K562 (cell line): ENCODE measurements around the gene METTL3. TPM values are rescaled to one million over a fixed set of nuclear protein-coding genes. Genes with fewer than 3 reads are reported as not detected.
A peak's percentile ranks its signal among the peaks of the same experiment; 100 is the strongest.

Source experiments
- BDP1 ChIP-seq: IDR thresholded peaks from 3 replicates; pipeline ENCODE4 v1.6.1; 2011; ENCODE audit not compliant: insufficient read length, insufficient read depth
- DDX20 ChIP-seq: fragments of 450-650 bp; IDR thresholded peaks from 2 replicates; pipeline ENCODE4 v1.6.1; 2016; ENCODE audit warnings: missing genetic modification characterization, low read depth, mild to moderate bottlenecking, missing compliant biosample characterization, moderate library complexity
- DIDO1 ChIP-seq: fragments of 450-650 bp; IDR thresholded peaks from 2 replicates; pipeline ENCODE4 v1.6.1; 2016; ENCODE audit warnings: low read depth, missing biosample characterization, missing genetic modification characterization
- GATAD2B ChIP-seq: fragments of 450-650 bp; IDR thresholded peaks from 2 replicates; pipeline ENCODE4 v1.6.1; 2017; ENCODE audit warnings: mild to moderate bottlenecking, borderline replicate concordance
- GTF2F1 ChIP-seq: IDR thresholded peaks from 2 replicates; pipeline ENCODE4 v1.6.1; 2011; ENCODE audit warnings: low read depth, low read length, improper control_type of control experiment
- HDAC1 ChIP-seq, 2 experiments: fragments of 450-650 bp; IDR thresholded peaks; 2 replicates each; pipeline ENCODE4 v1.6.1; 2016 to 2017; ENCODE audit warnings: inconsistent platforms in 1 of 2, mild to moderate bottlenecking in 1 of 2, moderate library complexity in 1 of 2
- HNRNPH1 ChIP-seq: fragments of 200-400 bp; formaldehyde crosslinking; optimal IDR thresholded peaks from 2 replicates; pipeline ENCODE3; 2017; ENCODE audit warnings: low read depth, mild to moderate bottlenecking, low read length, moderate library complexity
- HNRNPK ChIP-seq: fragments of 200-400 bp; formaldehyde crosslinking; IDR thresholded peaks from one replicate; pipeline ENCODE4 v1.6.1; 2018; ENCODE audit warnings: mild to moderate bottlenecking, low read depth, low read length; ENCODE audit not compliant: poor library complexity, severe bottlenecking
- JUNB ChIP-seq: fragments of 450-650 bp; formaldehyde crosslinking; conservative IDR thresholded peaks from 2 replicates; pipeline ENCODE4 v1.4.0; 2020; ENCODE audit warnings: mild to moderate bottlenecking
- PCBP2 ChIP-seq: fragments of 200-400 bp; formaldehyde crosslinking; IDR thresholded peaks from 2 replicates; pipeline ENCODE4 v1.6.1; 2018; ENCODE audit warnings: low read length, low read depth, mild to moderate bottlenecking, moderate library complexity; ENCODE audit not compliant: poor library complexity, severe bottlenecking
- RNF219 ChIP-seq: fragments of 250-450 bp; sonication (Bioruptor Pico); IDR thresholded peaks from 2 replicates; pipeline ENCODE4 v1.5.0; 2022; ENCODE audit warnings: mild to moderate bottlenecking
- SETDB1 ChIP-seq: IDR thresholded peaks from one replicate; pipeline ENCODE4 v1.6.1; 2012; ENCODE audit warnings: low read length, control low read depth, inconsistent platforms
- SIRT6 ChIP-seq: IDR thresholded peaks from one replicate; pipeline ENCODE4 v1.6.1; 2012; ENCODE audit warnings: low read depth, mild to moderate bottlenecking, control low read depth, inconsistent platforms, low read length, moderate library complexity
- SMARCB1 ChIP-seq: IDR thresholded peaks from 2 replicates; pipeline ENCODE4 v1.6.1; 2011; ENCODE audit warnings: improper control_type of control experiment, low read depth; ENCODE audit not compliant: insufficient read length
- SNRNP70 ChIP-seq: fragments of 200-400 bp; formaldehyde crosslinking; optimal IDR thresholded peaks from 2 replicates; pipeline ENCODE3; 2017; ENCODE audit warnings: low read depth, low read length
- TSC22D4 ChIP-seq: fragments of 450-650 bp; IDR thresholded peaks from 2 replicates; pipeline ENCODE4 v1.6.1; 2016; ENCODE audit warnings: missing genetic modification characterization, missing biosample characterization, control low read depth
- VEZF1 ChIP-seq: fragments of 200-800 bp; sonication (Bioruptor generic); IDR thresholded peaks from 2 replicates; pipeline ENCODE4 v1.6.1; 2017; ENCODE audit warnings: missing genetic modification characterization, missing compliant biosample characterization
- ZBTB11 ChIP-seq, 3 experiments: fragments of 200-800 bp in 1 of 3; fragments of 250-450 bp in 1 of 3; fragments of 450-650 bp in 1 of 3; sonication (Bioruptor Pico) in 1 of 3; sonication (Bioruptor generic) in 1 of 3; formaldehyde crosslinking in 1 of 3; IDR thresholded peaks; 2 replicates each; pipeline versions ENCODE4 v1.6.1 to v1.8.0; 2016 to 2022; ENCODE audit warnings: mild to moderate bottlenecking in 2 of 3, missing genetic modification characterization in 2 of 3, missing compliant biosample characterization in 1 of 3, moderate library complexity in 1 of 3
- ZNF175 ChIP-seq: fragments of 200-800 bp; sonication (Bioruptor generic); IDR thresholded peaks from 2 replicates; pipeline ENCODE4 v1.6.1; 2016; ENCODE audit warnings: low read depth, mild to moderate bottlenecking, missing genetic modification characterization, missing compliant biosample characterization
- polyA plus RNA-seq, 8 experiments: library from polyadenylated mRNA; depleted of rRNA in 4 of 8; stranded (reverse) in 5 of 8; unstranded in 3 of 8; fragments of >200 nt; fragmentation: Nextera tagmentation in 2 of 8; fragmentation: Illumina TruSeq in 1 of 8; extraction: Ambion mirVana in 2 of 8; extraction: Trizol in 1 of 8; gene quantifications; 2 replicates each; pipeline versions ENCODE4 v1.2.1 to v1.2.3, GENCODE V29; 2011 to 2014; ENCODE audit warnings: inconsistent platforms in 1 of 8, missing spikeins in 1 of 8
- total RNA-seq, 7 experiments: library from RNA; depleted of rRNA in 6 of 7; stranded (reverse); fragments of >200 nt in 6 of 7; fragmentation: Illumina TruSeq in 2 of 7; extraction: Trizol in 2 of 7; gene quantifications; 2 replicates each; pipeline versions ENCODE4 v1.2.1 to v1.2.3, GENCODE V29; 2011 to 2021; ENCODE audit warnings: low replicate concordance in 1 of 7

The METTL3 gene
- total and polyA plus RNA-seq, 9 of the 15 experiments (the other 6 are each of a cell fraction or from before 2014, with no cell fraction given): 42.1 to 151 (median 65.7) TPM

- TF ChIP-seq TSC22D4 (tag) (no peak), GATAD2B (no peak), GTF2F1 (no peak), ZBTB11 (CRISPR knock-in tag; IDR thresholded peaks at IDR 0.05) (peak in 1 of 3 experiments; percentile 38; a peak in 1 of 6 replicates), HNRNPK (no peak), DIDO1 (tag) (peak; percentile 85), DDX20 (tag) (no peak), RNF219 (CRISPR knock-in tag) (no peak), SIRT6 (no peak), SMARCB1 (no peak), JUNB (CRISPR knock-in tag) (no peak), PCBP2 (no peak), VEZF1 (peak; percentile 100), ZNF175 (CRISPR knock-in tag) (no peak), BDP1 (no peak), SNRNP70 (no peak), SETDB1 (no peak), HNRNPH1 (no peak), HDAC1 (IDR thresholded peaks at IDR 0.05) (peak in 1 of 2 experiments; percentile 90; a peak in 2 of 4 replicates)
These were observed 34.0 kb downstream of the METTL3 start, which contains the start of the genes RAB2B and TOX4 (continued) for GRCh38 chr14:21476925-21477681.
